ENCODE data around the gene KDM4E.

Gene KDM4E

DNA sequence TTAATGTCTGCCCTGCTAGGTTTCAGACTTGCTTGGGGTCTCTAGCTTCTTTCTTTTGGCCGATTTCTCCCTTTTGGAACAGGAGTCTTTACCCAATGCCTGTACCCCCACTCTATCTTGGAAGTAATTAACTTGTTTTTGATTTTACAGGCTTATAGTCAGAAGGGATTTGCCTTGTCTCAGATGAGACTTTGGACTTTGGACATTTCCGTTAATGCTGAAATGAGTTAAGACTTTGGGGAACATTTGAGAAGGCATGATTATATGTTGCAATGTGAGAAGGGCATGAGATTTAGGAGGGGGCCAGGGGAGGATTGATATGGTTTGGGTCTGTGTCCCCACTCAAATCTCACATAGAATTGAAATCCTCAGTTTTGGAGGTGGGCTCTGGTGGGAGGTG, 29.3 kb downstream of the KDM4E start:
- DNase-seq, result no peak

DNA sequence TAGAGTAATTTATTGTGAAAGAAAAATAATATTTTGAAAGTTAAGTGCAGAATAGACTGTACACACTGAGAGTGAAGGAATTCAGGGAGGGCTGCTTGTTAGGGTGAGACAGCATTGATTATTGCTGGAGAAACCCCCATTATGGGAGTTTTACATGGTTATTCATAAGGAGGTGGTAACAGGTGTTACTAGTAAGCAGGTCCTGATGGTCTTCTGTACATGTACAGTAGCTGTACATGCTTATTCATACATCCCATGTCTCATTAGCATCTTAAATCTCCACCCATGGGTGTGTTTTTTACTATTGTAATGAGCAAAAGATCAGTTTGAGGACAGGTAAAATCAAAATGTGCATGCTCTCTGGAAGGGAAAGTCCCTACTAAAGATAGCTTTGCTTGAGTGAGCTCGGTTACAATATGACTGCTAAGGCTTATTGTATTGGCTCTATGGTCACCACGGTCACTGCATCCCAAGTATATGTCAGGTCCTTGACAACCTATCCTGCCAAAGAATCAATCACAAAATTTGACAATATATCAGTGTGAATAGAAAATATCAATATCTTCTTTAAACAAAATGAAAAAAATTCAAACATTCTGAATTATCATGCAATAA, 30.3 kb downstream of the KDM4E start:
- no peak for DNase-seq

GRCh38 chr11:95057959-95058358, 32.9 kb downstream of the KDM4E start:
- no peak for DNase-seq

GRCh38 chr11:95058621-95059020, 33.6 kb downstream of the KDM4E start:
- DNase-seq, result no peak

- no peak for DNase-seq
These were observed 34.0 kb downstream of the KDM4E start for GRCh38 chr11:95059046-95059445.

GRCh38 chr11:95065336-95065735, 40.3 kb downstream of the KDM4E start:
- DNase-seq, result peak; percentile 29

DNA sequence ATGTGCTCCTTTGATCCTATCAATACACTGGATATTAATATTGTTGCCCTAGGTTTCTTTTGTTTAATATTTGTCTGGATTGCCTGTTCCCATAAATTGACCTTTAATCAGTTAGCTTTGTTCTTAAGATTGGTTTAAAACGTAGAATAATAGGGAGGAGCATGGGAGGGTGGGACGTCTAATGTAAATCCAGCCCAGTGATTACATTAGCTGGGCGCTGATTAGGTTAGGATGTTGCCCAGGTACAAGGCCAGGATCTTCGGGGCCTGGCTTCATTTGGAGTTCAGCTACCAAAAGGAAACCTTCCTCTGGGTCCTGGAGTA, 41.6 kb downstream of the KDM4E start, which contains the start of gene SRSF8:
TSS of gene SRSF8 (plus strand) at position 204 of the 323 bp plus-strand sequence. CDS start 308 bp downstream, outside the sequence.
- DNase-seq, result peak; percentile 78

DNA sequence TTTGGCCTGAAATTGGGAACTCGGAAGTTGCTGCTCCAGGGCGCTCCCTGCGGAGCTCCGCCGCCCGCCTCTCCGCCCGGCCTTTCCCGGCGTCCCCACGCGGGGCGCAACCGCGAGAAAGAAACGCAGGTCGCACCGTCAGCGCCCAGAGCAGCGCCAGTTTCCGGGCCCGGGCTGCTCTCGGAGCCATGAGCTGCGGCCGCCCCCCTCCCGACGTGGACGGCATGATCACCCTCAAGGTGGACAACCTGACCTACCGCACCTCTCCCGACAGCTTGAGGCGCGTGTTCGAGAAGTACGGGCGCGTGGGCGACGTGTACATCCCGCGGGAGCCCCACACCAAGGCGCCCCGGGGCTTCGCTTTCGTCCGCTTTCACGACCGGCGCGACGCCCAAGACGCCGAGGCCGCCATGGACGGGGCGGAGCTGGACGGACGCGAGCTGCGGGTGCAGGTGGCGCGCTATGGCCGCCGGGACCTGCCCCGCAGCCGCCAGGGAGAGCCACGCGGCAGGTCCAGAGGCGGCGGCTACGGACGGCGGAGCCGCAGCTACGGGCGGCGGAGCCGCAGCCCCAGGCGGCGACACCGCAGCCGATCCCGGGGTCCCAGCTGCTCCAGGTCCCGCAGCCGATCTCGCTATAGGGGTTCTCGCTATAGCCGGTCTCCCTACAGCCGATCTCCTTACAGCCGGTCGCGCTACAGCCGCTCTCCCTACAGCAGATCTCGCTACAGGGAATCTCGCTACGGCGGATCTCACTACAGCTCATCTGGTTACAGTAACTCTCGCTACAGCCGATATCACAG, 42.2 kb downstream of the KDM4E start:
- peak; percentile 78 for DNase-seq

DNA sequence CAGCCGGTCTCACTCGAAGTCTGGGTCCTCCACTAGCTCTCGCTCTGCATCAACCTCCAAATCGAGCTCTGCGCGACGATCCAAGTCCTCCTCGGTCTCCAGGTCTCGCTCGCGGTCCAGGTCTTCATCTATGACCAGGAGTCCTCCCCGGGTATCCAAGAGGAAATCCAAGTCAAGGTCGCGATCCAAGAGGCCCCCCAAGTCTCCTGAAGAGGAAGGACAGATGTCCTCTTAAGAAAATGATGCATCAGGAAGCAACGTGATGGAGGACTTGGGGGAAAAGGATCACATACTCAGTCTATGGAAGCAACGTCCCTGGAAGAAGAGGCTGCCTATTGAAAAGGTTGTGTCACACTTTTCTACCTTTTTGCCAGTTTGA, 42.8 kb downstream of the KDM4E start:
- DNase-seq, result no peak

GRCh38 chr11:95068549-95068948, 43.5 kb downstream of the KDM4E start:
- peak; percentile 85 for DNase-seq

GRCh38 chr11:95070471-95070870, 45.4 kb downstream of the KDM4E start:
- no peak for DNase-seq

- DNase-seq, result no peak
These were observed 47.9 kb downstream of the KDM4E start for GRCh38 chr11:95072948-95073347.

- DNase-seq, result peak; percentile 20
These were observed 49.9 kb downstream of the KDM4E start for GRCh38 chr11:95074792-95075563.

DNA sequence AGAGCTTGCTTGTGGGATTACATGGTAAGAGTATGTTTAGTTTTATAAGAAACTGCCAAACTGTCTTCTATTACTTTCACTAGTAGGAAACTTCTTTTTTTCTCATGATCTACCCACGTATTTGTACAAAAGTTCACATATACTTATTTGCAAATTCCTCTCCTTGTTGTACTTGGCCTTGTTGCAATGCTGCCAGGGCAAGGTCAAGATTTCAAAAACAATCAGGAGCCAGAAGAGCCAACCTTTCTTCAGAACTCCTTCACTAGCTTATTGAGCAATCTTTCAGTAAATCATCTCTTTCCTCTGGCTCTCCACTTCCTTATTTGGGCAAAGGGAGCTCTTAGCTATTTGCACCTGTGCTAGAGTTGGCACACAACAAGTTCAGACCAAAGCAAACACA, 51.4 kb downstream of the KDM4E start:
- no peak for DNase-seq

GRCh38 chr11:95076981-95077380, 51.9 kb downstream of the KDM4E start:
- DNase-seq, result no peak

Data from NCI-H510A (cell line).